NCI-H526 (cell line): ENCODE results near the gene RELN.
"Not testable (repeated sequence)": the region's sequence is repeated elsewhere in the genome, so short reads cannot be mapped to it uniquely, and the experiment has no call there.

Experiments used
- DNase-seq, 2 experiments: peaks; one replicate each; lab custom pipeline; 2025; lab: John Stamatoyannopoulos, UW

RELN gene

GRCh38 chr7:103944230-103944900 is 45.1 kb downstream of the RELN start:
- DNase-seq = no peak

- DNase-seq = no peak
These were observed 47.5 kb downstream of the RELN start for GRCh38 chr7:103941976-103942375.

DNA sequence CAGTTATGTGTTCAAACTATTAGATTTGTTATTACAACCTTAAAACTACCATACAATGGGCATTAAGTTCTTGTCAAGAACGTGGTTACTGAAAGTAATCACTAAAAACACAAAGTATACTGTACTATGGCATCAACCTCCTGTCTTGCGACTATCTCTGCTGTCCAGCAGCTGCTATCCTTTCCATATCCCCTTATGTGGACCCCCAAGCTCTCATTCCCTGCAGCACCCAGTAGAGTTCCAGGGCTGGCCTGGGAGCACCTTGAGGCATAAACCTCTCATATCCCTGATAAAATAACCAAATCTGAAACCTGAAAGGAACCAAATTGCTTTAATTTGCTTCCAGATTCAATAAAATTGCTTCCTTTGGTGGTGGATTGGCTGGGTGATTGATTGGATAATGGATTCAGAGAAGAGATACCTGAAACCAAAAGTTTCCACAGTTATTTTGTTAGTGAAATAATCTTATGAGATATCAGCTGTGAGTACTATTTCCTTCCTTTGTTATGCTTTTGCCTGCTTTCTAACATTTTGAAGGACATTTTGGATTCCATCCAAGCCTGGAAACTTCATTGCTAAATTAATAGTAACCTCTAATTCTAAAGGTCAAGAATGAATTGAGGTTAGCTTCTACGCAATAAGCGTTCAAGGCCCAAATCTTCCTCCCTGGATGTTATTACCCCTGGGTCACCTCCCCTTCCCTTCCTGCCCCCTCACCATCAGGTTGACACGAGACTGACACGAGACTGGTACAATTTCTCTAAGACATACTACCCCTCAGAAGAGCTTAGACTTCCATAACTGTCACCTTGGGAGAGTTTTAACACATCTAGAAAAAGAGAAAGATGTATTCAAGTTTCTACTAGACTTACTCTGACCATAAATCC is 48.8 kb downstream of the RELN start:
- no peak for DNase-seq

- no peak for DNase-seq
These were observed 51.8 kb downstream of the RELN start for GRCh38 chr7:103937680-103938079.

DNA sequence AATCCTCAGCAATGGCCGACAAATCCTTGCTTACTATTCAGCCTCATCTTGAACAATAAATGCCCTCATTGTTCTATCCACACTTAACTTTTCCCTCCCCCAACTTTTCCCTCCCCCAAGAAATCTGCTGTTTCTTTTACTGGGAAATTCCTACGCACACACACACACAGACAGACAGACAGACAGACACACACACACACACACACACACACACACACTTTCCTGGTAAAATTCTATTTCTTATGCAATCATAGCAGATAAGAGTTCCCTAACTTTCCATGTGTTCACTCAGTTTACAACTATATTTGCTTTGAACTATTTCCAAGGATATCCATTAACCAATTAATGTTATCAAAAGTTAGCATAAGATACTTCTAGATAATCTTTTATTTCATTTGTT is 52.9 kb downstream of the RELN start:
- no peak for DNase-seq

- DNase-seq = no peak
These were observed 55.0 kb downstream of the RELN start for GRCh38 chr7:103934508-103934907.

GRCh38 chr7:103932389-103932788 is 57.1 kb downstream of the RELN start:
- DNase-seq = no peak

DNA sequence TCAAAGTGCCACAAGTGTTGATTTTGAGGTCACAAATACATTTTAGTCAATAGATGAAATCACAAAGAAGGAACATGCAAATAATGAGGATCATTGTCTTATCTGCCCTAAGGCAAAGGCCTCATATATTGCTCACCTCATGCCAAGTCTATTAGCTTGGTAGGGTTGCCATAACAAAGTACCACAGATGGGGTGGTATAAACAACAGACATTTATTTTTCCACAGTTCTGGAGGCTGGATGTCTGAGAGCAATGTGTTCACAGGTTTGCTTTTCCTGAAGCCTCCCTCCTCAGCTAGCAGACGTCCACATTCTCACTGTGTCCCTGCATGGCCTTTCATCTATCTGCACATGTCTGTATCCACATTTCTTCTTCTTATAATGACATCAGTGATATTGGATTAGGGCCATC is 59.6 kb downstream of the RELN start:
- DNase-seq = no peak

GRCh38 chr7:103928581-103928980 is 60.9 kb downstream of the RELN start:
- DNase-seq = no peak

DNA sequence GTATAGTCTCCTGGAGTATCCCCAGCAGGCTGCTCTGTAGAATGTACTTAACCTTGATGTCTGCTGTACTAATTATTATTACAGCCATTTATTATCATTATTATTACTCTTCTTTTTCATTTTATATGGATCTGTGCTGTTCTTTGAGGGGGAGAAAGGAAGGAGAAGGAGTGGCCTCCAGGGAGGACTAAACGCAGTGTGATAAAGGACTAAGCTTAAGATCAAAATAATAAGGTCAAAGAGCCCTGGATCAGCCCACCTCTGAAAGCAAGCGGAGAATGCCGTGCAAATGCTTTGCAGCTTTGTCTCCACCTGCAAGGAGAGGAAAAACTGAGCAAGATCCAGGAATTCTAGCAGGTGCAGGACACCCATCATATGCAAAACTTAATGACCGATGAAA is 65.3 kb downstream of the RELN start:
- peak; percentile 50 to 51 for DNase-seq

- no peak for DNase-seq
These were observed 67.1 kb downstream of the RELN start for GRCh38 chr7:103922407-103922806.

DNA sequence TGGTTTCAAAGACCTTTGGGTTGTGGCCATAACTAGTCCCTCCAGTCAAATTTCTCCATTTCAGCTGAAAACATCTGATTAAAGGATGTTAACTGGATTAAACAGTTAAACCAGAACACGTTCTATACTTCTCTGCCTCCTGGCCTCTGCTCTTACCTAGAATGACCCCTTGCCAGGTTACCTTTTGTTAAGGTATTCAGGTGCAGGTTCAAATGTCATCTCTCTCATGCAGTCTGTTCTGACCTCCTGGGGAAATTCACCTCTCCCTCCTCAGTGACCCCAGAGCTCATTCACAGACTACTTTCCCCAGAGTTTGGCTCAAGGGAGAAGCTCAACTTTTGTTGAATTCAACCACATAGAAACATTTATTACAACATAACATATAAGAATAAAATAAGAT is 67.8 kb downstream of the RELN start:
- no peak for DNase-seq

DNA sequence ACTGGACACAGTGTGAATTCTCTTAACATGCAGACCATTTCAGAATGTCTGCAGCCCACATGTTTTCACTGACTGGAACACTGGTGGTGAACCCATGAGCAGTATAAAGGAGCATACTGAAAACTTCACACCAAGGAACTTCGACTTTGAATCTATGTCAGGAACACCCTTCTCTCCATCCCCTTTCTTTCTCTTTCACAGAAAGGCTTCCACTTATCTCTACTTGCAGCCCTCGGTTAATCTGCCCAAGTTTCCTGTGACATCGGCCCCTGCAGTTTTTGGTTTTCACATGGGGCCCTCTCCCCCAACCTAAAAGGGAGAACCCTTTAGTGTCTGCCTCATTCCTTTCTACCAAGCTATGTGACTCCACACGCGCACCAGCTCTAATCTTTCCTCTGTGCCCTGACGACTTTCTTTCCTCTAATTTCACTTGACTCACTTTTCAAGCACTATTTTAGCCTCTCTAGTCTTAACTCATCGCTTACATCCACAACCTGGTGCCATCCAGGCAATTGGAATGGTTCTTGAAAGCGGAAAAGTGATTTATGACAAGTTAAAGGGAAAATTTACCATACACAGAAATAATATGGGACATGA is 70.1 kb downstream of the RELN start:
- DNase-seq = no peak

- DNase-seq = no peak
These were observed 70.7 kb downstream of the RELN start for GRCh38 chr7:103918631-103919271.

- no peak for DNase-seq
These were observed 73.6 kb downstream of the RELN start for GRCh38 chr7:103915680-103916357.

DNA sequence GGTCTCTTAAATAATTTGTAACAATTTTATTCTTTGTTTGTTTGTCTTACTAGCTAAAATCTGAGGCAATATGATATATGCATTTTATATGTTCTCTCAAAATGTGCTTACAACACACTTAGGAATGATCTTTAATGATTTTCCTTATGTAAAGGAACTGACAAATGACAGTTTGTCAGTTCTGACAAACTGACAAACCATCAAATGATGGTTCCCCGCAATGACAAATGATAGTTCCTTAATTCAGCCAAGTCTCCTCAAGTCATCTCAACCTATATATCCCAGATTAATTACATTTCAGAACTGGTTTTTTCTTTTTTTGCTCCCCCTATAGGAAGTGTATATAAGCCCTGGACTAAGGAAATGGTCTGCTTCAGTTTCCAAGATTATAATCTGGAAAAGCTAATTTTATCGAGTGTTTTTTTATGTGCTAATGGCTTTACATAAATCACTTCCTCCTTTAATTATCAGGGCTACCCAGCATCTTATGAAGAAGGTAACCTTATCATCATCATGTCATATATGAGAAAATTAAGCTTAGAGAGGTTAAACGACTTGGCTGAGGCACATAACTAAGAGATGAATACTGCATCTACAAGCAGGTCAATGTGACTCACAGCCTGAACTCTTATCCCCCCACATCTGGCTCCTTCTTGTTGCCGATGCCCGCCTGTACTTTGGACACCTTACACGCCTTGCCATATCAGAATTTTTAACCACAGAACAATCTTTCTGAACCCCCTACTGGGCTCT is 75.1 kb downstream of the RELN start:
- no peak for DNase-seq

- peak; percentile 94 to 97 for DNase-seq
These were observed 76.4 kb downstream of the RELN start for GRCh38 chr7:103912891-103913605.

- DNase-seq = not testable (repeated sequence)
These were observed 78.4 kb downstream of the RELN start for GRCh38 chr7:103911015-103911414.

GRCh38 chr7:103905997-103906396 is 83.5 kb downstream of the RELN start:
- DNase-seq = no peak

GRCh38 chr7:103902917-103903316 is 86.5 kb downstream of the RELN start:
- no peak for DNase-seq
